ENCODE results near the gene ZBTB20. TPM values are rescaled to one million over a fixed set of nuclear protein-coding genes. Genes with fewer than 3 reads are reported as not detected.

Gene ZBTB20
- total and polyA plus RNA-seq, 4 donors = 0.74 to 77.1 (median 27.9) TPM

- H3K4me1 ChIP-seq (ENCODE audit: control insufficient read depth in 5 of 5, insufficient read depth in 5 of 5, low read length in 5 of 5) = peaks cover 0 to 12% (median 0%) of the 10 kb centered on the region in 5 donors
- WGBS, 2 donors = 93 to 97% methylated on average over 5 of the region's 5 CpGs
- ATAC-seq (ENCODE audit: insufficient read depth, low FRiP score) (no peak), DNase-seq (no peak)
- no peak for TF ChIP-seq CTCF (IDR thresholded peaks at IDR 0.05; ENCODE audit: control extremely low read depth, extremely low read depth)
- no peaks in the 10 kb centered on the region for H3K27me3 ChIP-seq (ENCODE audit: control insufficient read depth in 3 of 3, insufficient read depth in 3 of 3, low read length in 2 of 3)
- no peak overlapping the region for H3K9ac ChIP-seq (ENCODE audit: insufficient read depth in 1 of 2, low read length in 2 of 2)
- no peak overlapping the region for H3K4me3 ChIP-seq
- H3K27ac ChIP-seq (ENCODE audit: low read depth in 1 of 2, low read length in 1 of 2) = no peak overlapping the region
- H3K9me3 ChIP-seq (ENCODE audit: control insufficient read depth in 4 of 4, insufficient read depth in 3 of 4, low read length in 3 of 4) = no peaks in the 10 kb centered on the region
- H3K36me3 ChIP-seq (ENCODE audit: control insufficient read depth in 4 of 4, insufficient read depth in 4 of 4, low read length in 4 of 4) = peaks cover 0 to 1% (median 0%) of the 10 kb centered on the region in 4 donors
Measured at GRCh38 chr3:114855839-114856238, 291.2 kb downstream of the ZBTB20 start.

- no peak for TF ChIP-seq CTCF (IDR thresholded peaks at IDR 0.05; ENCODE audit: control extremely low read depth, extremely low read depth)
- 83 to 88% methylated on average over 3 of the region's 3 CpGs for WGBS, 2 donors
- no peak overlapping the region for H3K9ac ChIP-seq (ENCODE audit: insufficient read depth in 1 of 2, low read length in 2 of 2)
- no peak for DNase-seq
- no peaks in the 10 kb centered on the region for H3K27me3 ChIP-seq (ENCODE audit: control insufficient read depth in 3 of 3, insufficient read depth in 3 of 3, low read length in 2 of 3)
- peaks cover 0 to 13% (median 0%) of the 10 kb centered on the region in 5 donors for H3K4me1 ChIP-seq (ENCODE audit: control insufficient read depth in 5 of 5, insufficient read depth in 5 of 5, low read length in 5 of 5)
- no peak for ATAC-seq (ENCODE audit: insufficient read depth, low FRiP score)
- H3K27ac ChIP-seq (ENCODE audit: low read depth in 1 of 2, low read length in 1 of 2) = no peak overlapping the region
- H3K9me3 ChIP-seq (ENCODE audit: control insufficient read depth in 4 of 4, insufficient read depth in 3 of 4, low read length in 3 of 4) = no peaks in the 10 kb centered on the region
- no peaks in the 10 kb centered on the region for H3K36me3 ChIP-seq (ENCODE audit: control insufficient read depth in 4 of 4, insufficient read depth in 4 of 4, low read length in 4 of 4)
- H3K4me3 ChIP-seq = no peak overlapping the region
Measured at GRCh38 chr3:114852966-114853365, 294.1 kb downstream of the ZBTB20 start.

GRCh38 chr3:114850898-114851297 lies 296.2 kb downstream of the ZBTB20 start:
- ATAC-seq (ENCODE audit: insufficient read depth, low FRiP score) = no peak
- Histone ChIP-seq H3K9ac (ENCODE audit: insufficient read depth in 1 of 2, low read length in 2 of 2) (no peak overlapping the region), H3K9me3 (ENCODE audit: control insufficient read depth in 4 of 4, insufficient read depth in 3 of 4, low read length in 3 of 4) (no peaks in the 10 kb centered on the region), H3K27ac (ENCODE audit: low read depth in 1 of 2, low read length in 1 of 2) (no peak overlapping the region), H3K4me3 (no peak overlapping the region), H3K4me1 (ENCODE audit: control insufficient read depth in 5 of 5, insufficient read depth in 5 of 5, low read length in 5 of 5) (peaks cover 0 to 14% (median 0%) of the 10 kb centered on the region in 5 donors), H3K36me3 (ENCODE audit: control insufficient read depth in 4 of 4, insufficient read depth in 4 of 4, low read length in 4 of 4) (no peaks in the 10 kb centered on the region), H3K27me3 (ENCODE audit: control insufficient read depth in 3 of 3, insufficient read depth in 3 of 3, low read length in 2 of 3) (no peaks in the 10 kb centered on the region)
- no peak for TF ChIP-seq CTCF (IDR thresholded peaks at IDR 0.05; ENCODE audit: control extremely low read depth, extremely low read depth)
- DNase-seq = no peak
- WGBS, 2 donors = 46 to 70% methylated on average over 1 of the region's 1 CpG
